Measurements from ENCODE around the gene NBEA.

DNA sequence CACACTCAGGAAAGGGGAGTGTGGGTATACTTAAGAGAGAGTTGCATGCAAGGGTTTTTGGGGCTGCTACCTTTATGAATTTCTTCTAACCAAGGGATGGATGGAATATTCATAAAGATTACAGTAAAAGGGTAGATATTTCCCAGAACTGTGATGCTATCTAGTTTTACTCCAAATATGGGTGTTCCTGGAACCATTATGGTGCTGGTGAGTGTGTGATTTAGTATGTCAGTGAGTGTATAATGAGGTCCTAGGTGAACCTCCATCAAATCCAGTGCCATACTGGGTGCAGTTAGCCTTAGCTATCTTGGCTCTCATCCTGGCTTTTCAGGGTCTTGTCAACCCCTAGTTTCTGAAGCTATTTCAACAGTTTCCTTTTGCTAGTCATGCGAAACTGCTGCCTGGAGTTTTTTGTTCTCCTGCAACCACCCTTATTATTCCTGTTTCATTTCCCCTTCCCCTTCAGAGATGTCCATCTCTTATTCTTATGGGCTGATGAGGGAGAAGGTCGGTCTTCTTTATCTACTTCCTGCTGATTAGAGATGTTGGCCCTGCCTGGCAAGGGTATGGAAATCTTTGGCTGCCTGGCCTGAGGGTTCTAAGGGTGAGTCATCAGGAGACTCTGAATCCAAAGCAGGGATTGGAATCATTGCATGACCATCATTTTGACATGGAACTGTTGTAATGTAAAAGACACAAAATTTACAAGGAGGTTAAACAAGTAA, 202.3 kb downstream of the NBEA start:
- TF ChIP-seq, protein P1, sequence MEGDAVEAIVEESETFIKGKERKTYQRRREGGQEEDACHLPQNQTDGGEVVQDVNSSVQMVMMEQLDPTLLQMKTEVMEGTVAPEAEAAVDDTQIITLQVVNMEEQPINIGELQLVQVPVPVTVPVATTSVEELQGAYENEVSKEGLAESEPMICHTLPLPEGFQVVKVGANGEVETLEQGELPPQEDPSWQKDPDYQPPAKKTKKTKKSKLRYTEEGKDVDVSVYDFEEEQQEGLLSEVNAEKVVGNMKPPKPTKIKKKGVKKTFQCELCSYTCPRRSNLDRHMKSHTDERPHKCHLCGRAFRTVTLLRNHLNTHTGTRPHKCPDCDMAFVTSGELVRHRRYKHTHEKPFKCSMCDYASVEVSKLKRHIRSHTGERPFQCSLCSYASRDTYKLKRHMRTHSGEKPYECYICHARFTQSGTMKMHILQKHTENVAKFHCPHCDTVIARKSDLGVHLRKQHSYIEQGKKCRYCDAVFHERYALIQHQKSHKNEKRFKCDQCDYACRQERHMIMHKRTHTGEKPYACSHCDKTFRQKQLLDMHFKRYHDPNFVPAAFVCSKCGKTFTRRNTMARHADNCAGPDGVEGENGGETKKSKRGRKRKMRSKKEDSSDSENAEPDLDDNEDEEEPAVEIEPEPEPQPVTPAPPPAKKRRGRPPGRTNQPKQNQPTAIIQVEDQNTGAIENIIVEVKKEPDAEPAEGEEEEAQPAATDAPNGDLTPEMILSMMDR (conservative IDR thresholded peaks at IDR 0.05), result no peak
- TF ChIP-seq ZFX (IDR thresholded peaks at IDR 0.05), result no peak
